HL-60 (cell line): ENCODE measurements around the gene DNAH10.

Source experiments
- DNase-seq, 2 experiments: peaks; one replicate each; pipeline ENCODE4 v3.0.0-alpha.2; 2010 to 2020; ENCODE audit warnings: low read depth in 1 of 2, low spot score in 1 of 2
- H3K27ac ChIP-seq: fragments of 250-450 bp; sonication (Bioruptor Pico); replicated peaks from 2 replicates; pipeline ENCODE4 v1.5.1; 2020; ENCODE audit warnings: mild to moderate bottlenecking, moderate library complexity
- H3K27me3 ChIP-seq: fragments of 250-450 bp; sonication (Bioruptor Pico); 2 replicates; pipeline ENCODE4 v1.5.1; 2021; ENCODE audit warnings: mild to moderate bottlenecking, moderate library complexity; ENCODE audit not compliant: insufficient read depth, poor library complexity, severe bottlenecking
- H3K4me3 ChIP-seq: replicated peaks from 2 replicates; pipeline ENCODE4 v1.5.1; 2011; ENCODE audit warnings: mild to moderate bottlenecking, control low read depth, low read length; ENCODE audit not compliant: insufficient read depth
- GABPA ChIP-seq: IDR thresholded peaks from 2 replicates; pipeline ENCODE4 v1.6.1; 2012; ENCODE audit warnings: low read depth
- POLR2AphosphoS5 ChIP-seq: IDR thresholded peaks from 2 replicates; pipeline ENCODE4 v1.6.1; 2012; ENCODE audit warnings: low read depth
- SPI1 ChIP-seq: IDR thresholded peaks from 2 replicates; pipeline ENCODE4 v1.6.1; 2012; ENCODE audit warnings: low read depth, mild to moderate bottlenecking, borderline replicate concordance
- TF ChIP-seq, protein P1 (sequence below): IDR thresholded peaks from 2 replicates; pipeline ENCODE4 v1.6.1; 2012; ENCODE audit warnings: low read depth; ENCODE audit not compliant: insufficient replicate concordance
- TF ChIP-seq, protein P2 (sequence below): IDR thresholded peaks from one replicate; pipeline ENCODE4 v1.5.1; 2011; ENCODE audit warnings: low read length, control low read depth, inconsistent platforms; ENCODE audit not compliant: insufficient read depth

Gene DNAH10

DNA sequence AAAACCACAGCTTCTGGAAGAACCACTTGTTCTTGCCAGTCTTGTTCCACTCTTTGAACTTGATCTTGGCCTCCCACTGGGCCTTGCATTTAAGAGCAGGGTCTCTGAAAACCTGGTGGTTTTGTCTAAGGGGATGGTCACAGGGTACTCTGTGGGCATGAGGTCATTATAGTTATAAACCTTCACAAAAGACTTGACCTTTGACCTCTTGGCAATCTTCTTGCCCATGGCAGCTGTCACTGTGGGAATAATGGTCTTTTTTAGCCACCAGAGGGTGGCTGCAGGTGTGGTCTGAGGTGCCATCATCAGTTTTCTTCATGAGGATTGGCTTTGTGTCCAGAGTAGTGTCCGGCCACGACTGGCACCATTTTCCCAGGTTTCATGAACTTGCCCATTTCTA lies 40.9 kb upstream of the DNAH10 start:
- Histone ChIP-seq H3K27ac (no peak overlapping the region), H3K27me3 (no peaks in the 10 kb centered on the region), H3K4me3 (no peak overlapping the region)
- no peak for TF ChIP-seq POLR2AphosphoS5
- TF ChIP-seq, protein P1, sequence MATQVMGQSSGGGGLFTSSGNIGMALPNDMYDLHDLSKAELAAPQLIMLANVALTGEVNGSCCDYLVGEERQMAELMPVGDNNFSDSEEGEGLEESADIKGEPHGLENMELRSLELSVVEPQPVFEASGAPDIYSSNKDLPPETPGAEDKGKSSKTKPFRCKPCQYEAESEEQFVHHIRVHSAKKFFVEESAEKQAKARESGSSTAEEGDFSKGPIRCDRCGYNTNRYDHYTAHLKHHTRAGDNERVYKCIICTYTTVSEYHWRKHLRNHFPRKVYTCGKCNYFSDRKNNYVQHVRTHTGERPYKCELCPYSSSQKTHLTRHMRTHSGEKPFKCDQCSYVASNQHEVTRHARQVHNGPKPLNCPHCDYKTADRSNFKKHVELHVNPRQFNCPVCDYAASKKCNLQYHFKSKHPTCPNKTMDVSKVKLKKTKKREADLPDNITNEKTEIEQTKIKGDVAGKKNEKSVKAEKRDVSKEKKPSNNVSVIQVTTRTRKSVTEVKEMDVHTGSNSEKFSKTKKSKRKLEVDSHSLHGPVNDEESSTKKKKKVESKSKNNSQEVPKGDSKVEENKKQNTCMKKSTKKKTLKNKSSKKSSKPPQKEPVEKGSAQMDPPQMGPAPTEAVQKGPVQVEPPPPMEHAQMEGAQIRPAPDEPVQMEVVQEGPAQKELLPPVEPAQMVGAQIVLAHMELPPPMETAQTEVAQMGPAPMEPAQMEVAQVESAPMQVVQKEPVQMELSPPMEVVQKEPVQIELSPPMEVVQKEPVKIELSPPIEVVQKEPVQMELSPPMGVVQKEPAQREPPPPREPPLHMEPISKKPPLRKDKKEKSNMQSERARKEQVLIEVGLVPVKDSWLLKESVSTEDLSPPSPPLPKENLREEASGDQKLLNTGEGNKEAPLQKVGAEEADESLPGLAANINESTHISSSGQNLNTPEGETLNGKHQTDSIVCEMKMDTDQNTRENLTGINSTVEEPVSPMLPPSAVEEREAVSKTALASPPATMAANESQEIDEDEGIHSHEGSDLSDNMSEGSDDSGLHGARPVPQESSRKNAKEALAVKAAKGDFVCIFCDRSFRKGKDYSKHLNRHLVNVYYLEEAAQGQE: no peak
- TF ChIP-seq, protein P2, sequence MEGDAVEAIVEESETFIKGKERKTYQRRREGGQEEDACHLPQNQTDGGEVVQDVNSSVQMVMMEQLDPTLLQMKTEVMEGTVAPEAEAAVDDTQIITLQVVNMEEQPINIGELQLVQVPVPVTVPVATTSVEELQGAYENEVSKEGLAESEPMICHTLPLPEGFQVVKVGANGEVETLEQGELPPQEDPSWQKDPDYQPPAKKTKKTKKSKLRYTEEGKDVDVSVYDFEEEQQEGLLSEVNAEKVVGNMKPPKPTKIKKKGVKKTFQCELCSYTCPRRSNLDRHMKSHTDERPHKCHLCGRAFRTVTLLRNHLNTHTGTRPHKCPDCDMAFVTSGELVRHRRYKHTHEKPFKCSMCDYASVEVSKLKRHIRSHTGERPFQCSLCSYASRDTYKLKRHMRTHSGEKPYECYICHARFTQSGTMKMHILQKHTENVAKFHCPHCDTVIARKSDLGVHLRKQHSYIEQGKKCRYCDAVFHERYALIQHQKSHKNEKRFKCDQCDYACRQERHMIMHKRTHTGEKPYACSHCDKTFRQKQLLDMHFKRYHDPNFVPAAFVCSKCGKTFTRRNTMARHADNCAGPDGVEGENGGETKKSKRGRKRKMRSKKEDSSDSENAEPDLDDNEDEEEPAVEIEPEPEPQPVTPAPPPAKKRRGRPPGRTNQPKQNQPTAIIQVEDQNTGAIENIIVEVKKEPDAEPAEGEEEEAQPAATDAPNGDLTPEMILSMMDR: no peak
- DNase-seq: no peak

GRCh38 chr12:123723011-123723410 lies 39.1 kb upstream of the DNAH10 start:
- H3K27me3 ChIP-seq: no peaks in the 10 kb centered on the region
- DNase-seq: no peak
- TF ChIP-seq SPI1 (no peak), POLR2AphosphoS5 (no peak), GABPA (no peak)
- TF ChIP-seq, protein P2: no peak
- TF ChIP-seq, protein P1: no peak
- no peak overlapping the region for H3K27ac ChIP-seq
- H3K4me3 ChIP-seq: no peak overlapping the region

GRCh38 chr12:123723765-123724164 lies 38.3 kb upstream of the DNAH10 start:
- Histone ChIP-seq H3K27me3 (no peaks in the 10 kb centered on the region), H3K4me3 (no peak overlapping the region), H3K27ac (no peak overlapping the region)
- TF ChIP-seq SPI1: no peak
- TF ChIP-seq GABPA: no peak
- TF ChIP-seq, protein P2: no peak
- TF ChIP-seq, protein P1: no peak
- TF ChIP-seq POLR2AphosphoS5: no peak
- DNase-seq: no peak
